ENCODE measurements around the gene GREB1.

Gene GREB1

DNA sequence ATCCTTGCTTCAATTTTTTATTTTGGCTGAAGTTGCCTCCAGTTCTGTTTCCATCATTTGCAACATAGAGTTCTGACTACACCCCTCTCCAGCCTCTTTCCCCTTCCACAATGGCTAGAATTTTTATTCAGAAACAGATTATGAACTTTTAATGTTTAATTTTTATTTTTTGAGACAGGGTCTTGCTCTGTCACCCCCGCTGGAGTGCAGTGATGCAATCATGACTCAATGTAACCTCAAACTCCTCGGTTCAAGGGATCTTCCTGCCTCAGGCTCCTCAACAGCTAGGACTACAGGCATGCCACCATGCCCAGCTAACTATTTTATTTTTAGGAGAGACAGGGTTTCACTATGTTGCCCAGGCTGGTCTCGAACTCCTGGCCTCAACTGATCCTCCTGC lies 133.3 kb downstream of the GREB1 start:
- TF ChIP-seq, protein P1, sequence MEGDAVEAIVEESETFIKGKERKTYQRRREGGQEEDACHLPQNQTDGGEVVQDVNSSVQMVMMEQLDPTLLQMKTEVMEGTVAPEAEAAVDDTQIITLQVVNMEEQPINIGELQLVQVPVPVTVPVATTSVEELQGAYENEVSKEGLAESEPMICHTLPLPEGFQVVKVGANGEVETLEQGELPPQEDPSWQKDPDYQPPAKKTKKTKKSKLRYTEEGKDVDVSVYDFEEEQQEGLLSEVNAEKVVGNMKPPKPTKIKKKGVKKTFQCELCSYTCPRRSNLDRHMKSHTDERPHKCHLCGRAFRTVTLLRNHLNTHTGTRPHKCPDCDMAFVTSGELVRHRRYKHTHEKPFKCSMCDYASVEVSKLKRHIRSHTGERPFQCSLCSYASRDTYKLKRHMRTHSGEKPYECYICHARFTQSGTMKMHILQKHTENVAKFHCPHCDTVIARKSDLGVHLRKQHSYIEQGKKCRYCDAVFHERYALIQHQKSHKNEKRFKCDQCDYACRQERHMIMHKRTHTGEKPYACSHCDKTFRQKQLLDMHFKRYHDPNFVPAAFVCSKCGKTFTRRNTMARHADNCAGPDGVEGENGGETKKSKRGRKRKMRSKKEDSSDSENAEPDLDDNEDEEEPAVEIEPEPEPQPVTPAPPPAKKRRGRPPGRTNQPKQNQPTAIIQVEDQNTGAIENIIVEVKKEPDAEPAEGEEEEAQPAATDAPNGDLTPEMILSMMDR (IDR thresholded peaks at IDR 0.05; ENCODE audit: insufficient read depth, low read depth, low read length, missing control alignments): no peak
- no peak overlapping the region for H3K4me3 ChIP-seq (ENCODE audit: low read length)
- no peak for DNase-seq (ENCODE audit: low read depth)

DNA sequence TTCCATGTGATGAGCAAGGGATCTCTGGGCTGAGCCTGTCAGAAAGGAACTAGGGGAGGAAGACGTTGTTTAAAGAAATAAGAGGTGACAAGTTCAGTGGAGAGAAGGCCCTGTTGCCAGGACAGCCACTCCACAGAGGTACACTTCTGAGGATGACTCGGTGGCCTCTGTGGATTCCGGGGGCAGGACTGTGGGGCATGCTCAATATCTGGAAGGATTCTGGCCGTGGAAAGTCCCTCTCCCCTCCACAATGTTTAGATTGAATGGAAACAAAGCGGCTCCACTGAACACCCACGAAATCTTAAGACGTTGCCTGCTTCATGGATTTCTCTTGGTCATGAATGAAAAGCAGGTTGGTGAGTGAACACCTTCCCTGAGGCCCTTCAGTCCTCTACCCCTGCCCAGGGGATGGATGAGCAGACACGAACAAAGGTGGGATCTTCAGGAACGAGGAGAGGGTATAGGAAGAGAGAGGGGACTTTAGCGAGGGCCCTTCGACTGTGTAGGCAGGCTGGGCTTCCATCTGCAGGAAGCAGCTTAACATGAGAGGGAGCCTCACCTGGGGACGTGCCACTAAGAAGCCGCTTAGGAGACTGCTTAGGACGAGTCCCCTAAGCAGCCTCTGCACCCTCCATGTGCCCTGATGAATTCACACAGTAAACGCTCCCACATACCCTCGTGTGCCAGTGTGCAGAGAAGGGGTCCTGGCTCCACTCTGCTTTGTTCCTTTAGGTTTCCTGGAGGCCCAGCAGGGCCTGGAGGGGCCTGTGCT lies 134.2 kb downstream of the GREB1 start:
- TF ChIP-seq, protein P1 (IDR thresholded peaks at IDR 0.05; ENCODE audit: insufficient read depth, low read depth, low read length, missing control alignments): no peak
- DNase-seq (ENCODE audit: low read depth): no peak
- H3K4me3 ChIP-seq (ENCODE audit: low read length): no peak overlapping the region

DNA sequence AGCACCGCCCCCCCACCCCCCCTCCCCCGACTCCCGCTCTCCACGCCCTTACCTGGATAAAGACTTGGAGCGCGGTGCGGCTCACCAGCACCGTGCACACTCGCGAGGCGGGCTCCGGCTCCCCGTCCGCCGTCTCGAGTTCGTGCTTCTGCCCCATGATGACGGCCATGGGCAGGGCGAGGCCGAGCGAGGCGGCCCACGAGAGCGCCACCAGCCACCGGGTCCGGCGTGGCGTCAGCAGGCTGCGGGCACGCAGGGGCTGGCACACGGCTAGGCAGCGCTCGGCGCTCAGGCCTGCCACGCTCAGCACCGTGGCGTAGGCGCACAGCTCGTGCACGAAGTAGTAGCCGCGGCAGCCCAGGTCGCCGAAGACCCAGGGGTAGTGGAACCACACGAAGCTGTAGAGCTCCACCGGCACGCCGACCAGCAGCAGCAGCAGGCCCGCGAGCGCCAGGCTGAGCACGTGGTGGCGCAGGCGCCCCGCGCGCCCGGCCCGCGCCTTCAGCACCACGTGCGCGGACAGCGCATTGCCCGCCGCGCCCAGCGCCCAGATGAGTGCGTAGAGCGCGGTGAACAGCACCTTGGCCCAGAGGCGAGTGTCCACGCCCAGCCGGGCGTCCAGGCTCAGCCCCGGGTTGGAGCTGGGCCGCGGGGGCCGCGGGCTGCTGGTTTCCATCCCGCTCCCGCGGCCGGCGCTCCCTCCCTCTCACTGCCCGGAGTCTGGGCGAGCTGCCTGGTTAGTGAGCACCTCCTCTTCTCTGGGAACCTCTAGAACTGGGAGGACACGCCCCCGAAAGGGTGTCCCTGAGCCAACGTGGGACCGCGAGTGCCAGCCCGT lies 135.8 kb downstream of the GREB1 start, which contains the start of gene NTSR2:
Gene NTSR2 (minus strand): TSS at position 742 of the 838 bp plus-strand sequence. CDS start 66 bp downstream, at position 676.
- peak; percentile 66 for DNase-seq (ENCODE audit: low read depth)
- TF ChIP-seq, protein P1 (IDR thresholded peaks at IDR 0.05; ENCODE audit: insufficient read depth, low read depth, low read length, missing control alignments): no peak
- H3K4me3 ChIP-seq (ENCODE audit: low read length): no peak within 1 kb of the TSS

DNA sequence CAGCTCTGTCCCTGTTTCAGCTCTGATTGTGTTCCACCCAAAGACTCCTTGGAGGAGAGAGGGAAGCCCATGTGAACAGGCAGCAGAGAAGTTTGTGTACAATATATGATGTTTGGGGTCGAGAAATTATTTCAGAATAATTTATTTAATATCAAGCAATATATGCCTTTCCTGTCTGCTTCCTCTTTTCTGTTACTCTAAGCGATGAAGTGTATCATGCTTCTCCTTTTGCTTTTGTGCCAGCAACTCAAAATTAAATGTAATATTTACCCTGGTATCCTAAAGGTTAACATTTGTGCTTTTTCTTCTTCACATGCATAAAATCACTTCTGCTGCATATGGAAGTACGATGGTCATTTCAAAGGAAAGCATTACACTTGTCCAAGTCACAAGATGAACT lies 138.6 kb downstream of the GREB1 start:
- TF ChIP-seq, protein P1 (IDR thresholded peaks at IDR 0.05; ENCODE audit: insufficient read depth, low read depth, low read length, missing control alignments): no peak
- no peak for DNase-seq (ENCODE audit: low read depth)
- no peak overlapping the region for H3K4me3 ChIP-seq (ENCODE audit: low read length)

DNA sequence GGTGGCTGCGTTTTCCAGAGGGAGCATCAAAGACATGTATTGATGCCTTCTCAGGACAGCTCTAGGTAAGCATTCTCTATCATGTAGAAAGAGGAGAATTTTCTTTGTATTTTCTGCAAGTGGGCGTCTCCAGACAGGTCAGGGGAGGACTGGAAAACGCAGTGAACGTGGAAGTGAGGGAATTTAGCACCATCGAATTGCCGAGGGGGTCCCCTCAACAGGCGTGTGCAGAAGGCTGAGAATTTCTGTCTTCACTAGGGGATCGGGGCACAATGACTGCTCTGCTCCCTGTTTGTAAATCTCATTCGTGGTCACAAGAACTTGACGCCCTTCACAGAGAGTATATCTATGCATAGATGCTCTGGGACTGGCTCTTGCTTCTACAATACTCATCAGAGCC lies 141.1 kb downstream of the GREB1 start:
- TF ChIP-seq, protein P1 (IDR thresholded peaks at IDR 0.05; ENCODE audit: insufficient read depth, low read depth, low read length, missing control alignments): no peak
- no peak for DNase-seq (ENCODE audit: low read depth)
- no peak overlapping the region for H3K4me3 ChIP-seq (ENCODE audit: low read length)

DNA sequence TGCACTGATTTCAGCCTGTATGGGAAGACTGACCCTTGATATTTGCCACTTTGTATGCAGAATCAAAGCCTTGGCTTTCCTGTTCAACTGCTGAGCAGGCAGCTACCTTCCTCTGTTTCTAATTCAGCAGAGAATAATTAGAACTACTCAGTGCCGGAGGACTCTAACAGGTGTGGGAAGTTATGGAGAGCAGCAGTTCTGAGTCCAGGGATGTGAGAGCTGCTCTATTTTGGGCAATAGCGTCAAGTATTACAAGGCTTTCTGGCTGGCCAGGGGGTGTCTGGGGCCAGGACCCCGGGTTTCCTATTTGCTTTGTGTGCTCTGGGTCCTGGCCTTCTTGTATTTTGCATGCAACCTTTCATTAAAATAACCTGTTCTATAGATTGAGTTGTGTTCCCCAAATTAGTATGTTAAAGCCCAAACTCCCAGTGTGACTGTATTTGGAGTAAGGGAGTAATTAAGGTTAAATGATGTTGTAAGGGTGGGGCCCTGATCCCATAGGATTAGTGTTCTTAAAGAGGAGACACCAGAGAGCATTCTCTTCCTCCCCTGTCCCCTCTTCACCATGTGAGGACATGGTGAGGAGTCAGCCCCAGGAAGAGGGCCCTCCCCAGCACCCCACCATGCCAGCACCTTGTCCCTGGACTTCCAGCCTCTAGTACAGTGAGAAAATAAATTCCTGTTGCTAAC lies 141.7 kb downstream of the GREB1 start:
- H3K4me3 ChIP-seq (ENCODE audit: low read length): no peak overlapping the region
- TF ChIP-seq, protein P1 (IDR thresholded peaks at IDR 0.05; ENCODE audit: insufficient read depth, low read depth, low read length, missing control alignments): no peak
- no peak for DNase-seq (ENCODE audit: low read depth)
